K562 (cell line): ENCODE measurements around the gene SRRM4. TPM values are rescaled to one million over a fixed set of nuclear protein-coding genes. Genes with fewer than 3 reads are reported as not detected.

ENCODE experiments used
- ATAC-seq: fragments of 200-7000 bp; cut with Tn5 transposase; 3 replicates; pipeline ENCODE4 v1.9.1; 2020; ENCODE audit warnings: moderate library complexity
- BruUV-seq: library from RNA; stranded (reverse); fragments of 400-500 nt; replicated peaks from 2 replicates; lab custom pipeline; 2021; lab: Mats Ljungman, UMichigan
- CTCF ChIA-PET: fragments of 300-600 bp; formaldehyde crosslinking; extraction: SDS; loops from one replicate; lab custom pipeline; 2021; ENCODE audit warnings: low intra/inter-chr PET ratio; lab: Yijun Ruan, JAX
- POLR2A ChIA-PET: fragments of 300-600, 350-650 bp; sonication (Branson Sonifier 250); formaldehyde crosslinking; extraction: SDS; loops from one replicate; lab custom pipeline; 2021; ENCODE audit warnings: antibody characterized with exemption, inconsistent platforms; lab: Yijun Ruan, JAX
- DNase-seq, 4 experiments: peaks; one replicate each; pipeline versions ENCODE4 v3.0.0 to v3.0.0-alpha.2; 2011 to 2018; ENCODE audit warnings: low spot score in 3 of 4, mixed read lengths in 3 of 4; ENCODE audit errors: extremely low read depth in 1 of 4
- FAIRE-seq: peaks from 2 replicates; lab custom pipeline; 2011; peaks lifted over from hg19 to GRCh38; lab: Jason Lieb, UNC
- H2AFZ ChIP-seq: 2 replicates; pipeline ENCODE4 v1.6.0; 2011; ENCODE audit warnings: low read depth, low read length, control low read depth, inconsistent platforms
- H3K27ac ChIP-seq: fragments of 200-600 bp; 3 replicates; pipeline ENCODE4 v1.8.0; 2011; ENCODE audit warnings: low read depth, mild to moderate bottlenecking, control low read depth, inconsistent platforms, low read length, moderate library complexity, mixed read lengths; ENCODE audit errors: extremely low read depth
- H3K27me3 ChIP-seq, 2 experiments: fragments of 300-600 bp in 1 of 2; 2 replicates in 1 of 2; 3 replicates in 1 of 2; pipeline versions ENCODE4 v1.6.0 to v1.8.0; 2011; ENCODE audit warnings: inconsistent platforms in 2 of 2, low read length in 2 of 2, mild to moderate bottlenecking in 1 of 2, mixed read lengths in 1 of 2, moderate library complexity in 1 of 2; ENCODE audit not compliant: control insufficient read depth in 2 of 2, insufficient read depth in 2 of 2
- H3K36me3 ChIP-seq: fragments of 300-600 bp; 3 replicates; pipeline ENCODE4 v1.8.0; 2011; ENCODE audit warnings: mild to moderate bottlenecking, low read length, inconsistent platforms; ENCODE audit not compliant: control insufficient read depth, insufficient read depth
- H3K4me1 ChIP-seq, 2 experiments: fragments of 200-600 bp in 1 of 2; replicated peaks in 1 of 2; 2 replicates in 1 of 2; 3 replicates in 1 of 2; pipeline versions ENCODE4 v1.5.1 to v1.8.0; 2011; ENCODE audit warnings: inconsistent platforms in 2 of 2, low read length in 2 of 2, mild to moderate bottlenecking in 1 of 2, mixed read lengths in 1 of 2, moderate library complexity in 1 of 2; ENCODE audit not compliant: control insufficient read depth in 2 of 2, insufficient read depth in 2 of 2
- H3K4me2 ChIP-seq: 2 replicates; pipeline ENCODE4 v1.6.1; 2011; ENCODE audit warnings: low read length, control low read depth, inconsistent platforms, mixed read lengths; ENCODE audit not compliant: insufficient read depth
- H3K4me3 ChIP-seq: fragments of 200-600 bp; sonication (generic), shearing (Covaris generic); 2 replicates; pipeline ENCODE4 v1.5.1; 2016; ENCODE audit warnings: control low read depth, inconsistent platforms
- H3K79me2 ChIP-seq: fragments of 200-600 bp; 3 replicates; pipeline ENCODE4 v1.8.0; 2011; ENCODE audit warnings: low read length, inconsistent platforms; ENCODE audit not compliant: control insufficient read depth, insufficient read depth
- H3K9ac ChIP-seq, 2 experiments: 2 replicates each; pipeline versions ENCODE4 v1.6.0 to v1.6.1; 2011; ENCODE audit warnings: low read depth in 2 of 2, low read length in 2 of 2, control low read depth in 1 of 2, inconsistent platforms in 1 of 2, mild to moderate bottlenecking in 1 of 2, mixed read lengths in 1 of 2; ENCODE audit not compliant: insufficient read depth in 1 of 2
- H3K9me1 ChIP-seq: one replicate; pipeline ENCODE4 v1.6.0; 2011; ENCODE audit warnings: inconsistent platforms, mild to moderate bottlenecking, low read length, moderate library complexity; ENCODE audit not compliant: control insufficient read depth, insufficient read depth
- H3K9me3 ChIP-seq: replicated peaks from 2 replicates; pipeline ENCODE4 v1.5.1; 2011; ENCODE audit warnings: low read depth, low read length, inconsistent platforms; ENCODE audit not compliant: control insufficient read depth, insufficient read depth
- H4K20me1 ChIP-seq: replicated peaks from 2 replicates; pipeline ENCODE4 v1.6.1; 2011; ENCODE audit warnings: low read length, inconsistent platforms, mixed read lengths; ENCODE audit not compliant: control insufficient read depth, insufficient read depth
- BMI1 ChIP-seq: fragments of 150-350 bp; IDR thresholded peaks from 2 replicates; pipeline ENCODE4 v1.6.1; 2014; ENCODE audit warnings: low read length
- CBX5 ChIP-seq: IDR thresholded peaks from 2 replicates; pipeline ENCODE4 v1.6.1; 2014; ENCODE audit warnings: low read depth, borderline replicate concordance
- CEBPB ChIP-seq: fragments of 450-650 bp; IDR thresholded peaks from 2 replicates; pipeline ENCODE4 v1.6.1; 2016; ENCODE audit warnings: missing genetic modification characterization, missing compliant biosample characterization
- DPF2 ChIP-seq: fragments of 450-650 bp; IDR thresholded peaks from 2 replicates; pipeline ENCODE4 v1.6.1; 2016
- ESRRA ChIP-seq: fragments of 450-650 bp; IDR thresholded peaks from 2 replicates; pipeline ENCODE4 v1.6.1; 2014; ENCODE audit warnings: low read depth, mild to moderate bottlenecking, moderate library complexity, borderline replicate concordance
- FOXA1 ChIP-seq: fragments of 450-650 bp; IDR thresholded peaks from 2 replicates; pipeline ENCODE4 v1.6.1; 2016; ENCODE audit warnings: mild to moderate bottlenecking, borderline replicate concordance
- GABPB1 ChIP-seq: sonication (generic); formaldehyde crosslinking; IDR thresholded peaks from 2 replicates; pipeline ENCODE4 v1.8.0; 2022; ENCODE audit warnings: mild to moderate bottlenecking, missing genetic modification reagents
- HEY1 ChIP-seq: fragments of 250-450 bp; sonication (Bioruptor Pico); IDR thresholded peaks from 2 replicates; pipeline ENCODE4 v1.5.0; 2020; ENCODE audit warnings: mild to moderate bottlenecking, moderate library complexity, borderline replicate concordance
- MCM5 ChIP-seq: fragments of 450-650 bp; IDR thresholded peaks from 2 replicates; pipeline ENCODE4 v1.6.1; 2016; ENCODE audit warnings: low read depth
- NEUROD1 ChIP-seq: fragments of 150-350 bp; IDR thresholded peaks from 2 replicates; pipeline ENCODE4 v1.6.1; 2014; ENCODE audit warnings: borderline replicate concordance, low read length, low read depth; ENCODE audit not compliant: partially characterized antibody
- ZNF24 ChIP-seq: fragments of 450-650 bp; IDR thresholded peaks from 2 replicates; pipeline ENCODE4 v1.6.1; 2016
- ZNF263 ChIP-seq: sonication (generic); formaldehyde crosslinking; IDR thresholded peaks from 2 replicates; pipeline ENCODE4 v1.8.0; 2022; ENCODE audit warnings: mild to moderate bottlenecking, missing genetic modification reagents, borderline replicate concordance
- ZSCAN32 ChIP-seq: fragments of 450-650 bp; formaldehyde crosslinking; IDR thresholded peaks from 2 replicates; pipeline ENCODE4 v1.4.0; 2020; ENCODE audit warnings: mild to moderate bottlenecking, moderate library complexity
- WGBS: fragments of 100-300 bp; shearing (Covaris generic); methylation state at CpG from one replicate; pipeline ENCODE4 v1.1.6; 2016; ENCODE audit warnings: low coverage, mixed read lengths; ENCODE audit not compliant: insufficient coverage; ENCODE audit errors: missing lambda C conversion rate; 5-methylcytosine and 5-hydroxymethylcytosine counted together
- in situ Hi-C: fragments of 300-500 bp; cut with MboI; formaldehyde crosslinking; loops from 4 replicates; pipeline ENCODE4 v1.15.0; 2018; ENCODE audit warnings: inconsistent platforms, mixed read lengths
- intact Hi-C: fragments of 100-400 bp; cut with micrococcal nuclease; formaldehyde crosslinking; loops from 2 replicates; pipeline ENCODE4 v1.14.2; 2022
- polyA plus RNA-seq, 8 experiments: library from polyadenylated mRNA; depleted of rRNA in 4 of 8; stranded (reverse) in 5 of 8; unstranded in 3 of 8; fragments of >200 nt; fragmentation: Nextera tagmentation in 2 of 8; fragmentation: Illumina TruSeq in 1 of 8; extraction: Ambion mirVana in 2 of 8; extraction: Trizol in 1 of 8; gene quantifications; 2 replicates each; pipeline versions ENCODE4 v1.2.1 to v1.2.3, GENCODE V29; 2011 to 2014; ENCODE audit warnings: inconsistent platforms in 1 of 8, missing spikeins in 1 of 8
- total RNA-seq, 7 experiments: library from RNA; depleted of rRNA in 6 of 7; stranded (reverse); fragments of >200 nt in 6 of 7; fragmentation: Illumina TruSeq in 2 of 7; extraction: Trizol in 2 of 7; gene quantifications; 2 replicates each; pipeline versions ENCODE4 v1.2.1 to v1.2.3, GENCODE V29; 2011 to 2021; ENCODE audit warnings: low replicate concordance in 1 of 7
- TF ChIP-seq, protein P1 (sequence below): sonication (generic); formaldehyde crosslinking; IDR thresholded peaks from 2 replicates; pipeline ENCODE4 v1.8.0; 2022; ENCODE audit warnings: missing genetic modification reagents, mild to moderate bottlenecking, borderline replicate concordance
- TF ChIP-seq, protein P2 (sequence below): fragments of 450-650 bp; formaldehyde crosslinking; IDR thresholded peaks from 2 replicates; pipeline ENCODE4 v1.4.0; 2022; ENCODE audit warnings: mild to moderate bottlenecking, moderate library complexity
- TF ChIP-seq, protein P3 (sequence below): sonication (generic); formaldehyde crosslinking; IDR thresholded peaks from 2 replicates; pipeline ENCODE4 v1.8.0; 2022; ENCODE audit warnings: mild to moderate bottlenecking, missing genetic modification reagents, borderline replicate concordance
- TF ChIP-seq, protein P4 (sequence below): fragments of 450-650 bp; IDR thresholded peaks from 2 replicates; pipeline ENCODE4 v1.6.1; 2017; ENCODE audit warnings: antibody characterized with exemption

Gene SRRM4
- total and polyA plus RNA-seq, 9 of the 15 experiments (the other 6 are each of a cell fraction or from before 2014, with no cell fraction given): not detected

DNA sequence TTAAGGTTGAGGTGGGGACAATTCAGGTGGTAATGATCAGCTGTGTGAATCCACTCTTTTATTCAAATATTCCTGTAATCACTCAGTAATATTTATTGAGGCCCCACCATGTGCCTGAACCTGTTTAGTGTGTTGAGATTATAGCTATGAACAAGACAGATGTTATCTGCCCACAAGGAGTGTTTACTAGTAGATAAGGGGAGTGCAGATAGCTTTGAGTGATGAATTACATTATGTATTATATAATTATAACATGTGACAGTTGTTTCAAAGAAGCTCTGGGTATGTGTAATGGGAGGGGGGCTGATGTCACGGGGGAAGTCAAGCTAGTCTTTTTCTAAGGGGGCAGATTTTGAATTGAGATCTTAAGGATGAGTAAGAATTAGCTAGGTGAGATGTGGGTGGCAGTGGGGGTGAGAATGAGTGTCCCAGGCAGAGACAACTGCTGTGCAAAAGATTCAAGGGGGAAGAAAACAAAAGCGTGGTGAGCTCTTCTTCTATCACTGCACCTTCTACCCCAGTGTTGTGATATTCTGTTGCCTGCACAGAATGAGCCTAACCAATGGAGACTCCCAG lies 21.3 kb upstream of the SRRM4 start:
- POLR2A ChIA-PET: interaction anchor here (0.6 to 0.8 kb wide), 2 partner anchors 24 to 37 kb away, joined by 3 read pairs; no protein-coding TSS in a partner anchor
- TF ChIP-seq ESRRA (no peak), BMI1 (no peak), CBX5 (no peak), MCM5 (no peak), ZNF263 (CRISPR knock-in tag) (no peak), FOXA1 (no peak), ZSCAN32 (CRISPR knock-in tag) (no peak), ZNF24 (no peak), GABPB1 (CRISPR knock-in tag) (no peak), DPF2 (no peak), HEY1 (CRISPR knock-in tag) (no peak), CEBPB (no peak), NEUROD1 (no peak)
- TF ChIP-seq, protein P1, sequence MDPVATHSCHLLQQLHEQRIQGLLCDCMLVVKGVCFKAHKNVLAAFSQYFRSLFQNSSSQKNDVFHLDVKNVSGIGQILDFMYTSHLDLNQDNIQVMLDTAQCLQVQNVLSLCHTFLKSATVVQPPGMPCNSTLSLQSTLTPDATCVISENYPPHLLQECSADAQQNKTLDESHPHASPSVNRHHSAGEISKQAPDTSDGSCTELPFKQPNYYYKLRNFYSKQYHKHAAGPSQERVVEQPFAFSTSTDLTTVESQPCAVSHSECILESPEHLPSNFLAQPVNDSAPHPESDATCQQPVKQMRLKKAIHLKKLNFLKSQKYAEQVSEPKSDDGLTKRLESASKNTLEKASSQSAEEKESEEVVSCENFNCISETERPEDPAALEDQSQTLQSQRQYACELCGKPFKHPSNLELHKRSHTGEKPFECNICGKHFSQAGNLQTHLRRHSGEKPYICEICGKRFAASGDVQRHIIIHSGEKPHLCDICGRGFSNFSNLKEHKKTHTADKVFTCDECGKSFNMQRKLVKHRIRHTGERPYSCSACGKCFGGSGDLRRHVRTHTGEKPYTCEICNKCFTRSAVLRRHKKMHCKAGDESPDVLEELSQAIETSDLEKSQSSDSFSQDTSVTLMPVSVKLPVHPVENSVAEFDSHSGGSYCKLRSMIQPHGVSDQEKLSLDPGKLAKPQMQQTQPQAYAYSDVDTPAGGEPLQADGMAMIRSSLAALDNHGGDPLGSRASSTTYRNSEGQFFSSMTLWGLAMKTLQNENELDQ (CRISPR knock-in tag): no peak
- TF ChIP-seq, protein P2, sequence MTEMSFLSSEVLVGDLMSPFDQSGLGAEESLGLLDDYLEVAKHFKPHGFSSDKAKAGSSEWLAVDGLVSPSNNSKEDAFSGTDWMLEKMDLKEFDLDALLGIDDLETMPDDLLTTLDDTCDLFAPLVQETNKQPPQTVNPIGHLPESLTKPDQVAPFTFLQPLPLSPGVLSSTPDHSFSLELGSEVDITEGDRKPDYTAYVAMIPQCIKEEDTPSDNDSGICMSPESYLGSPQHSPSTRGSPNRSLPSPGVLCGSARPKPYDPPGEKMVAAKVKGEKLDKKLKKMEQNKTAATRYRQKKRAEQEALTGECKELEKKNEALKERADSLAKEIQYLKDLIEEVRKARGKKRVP (CRISPR knock-in tag): no peak
- TF ChIP-seq, protein P3, sequence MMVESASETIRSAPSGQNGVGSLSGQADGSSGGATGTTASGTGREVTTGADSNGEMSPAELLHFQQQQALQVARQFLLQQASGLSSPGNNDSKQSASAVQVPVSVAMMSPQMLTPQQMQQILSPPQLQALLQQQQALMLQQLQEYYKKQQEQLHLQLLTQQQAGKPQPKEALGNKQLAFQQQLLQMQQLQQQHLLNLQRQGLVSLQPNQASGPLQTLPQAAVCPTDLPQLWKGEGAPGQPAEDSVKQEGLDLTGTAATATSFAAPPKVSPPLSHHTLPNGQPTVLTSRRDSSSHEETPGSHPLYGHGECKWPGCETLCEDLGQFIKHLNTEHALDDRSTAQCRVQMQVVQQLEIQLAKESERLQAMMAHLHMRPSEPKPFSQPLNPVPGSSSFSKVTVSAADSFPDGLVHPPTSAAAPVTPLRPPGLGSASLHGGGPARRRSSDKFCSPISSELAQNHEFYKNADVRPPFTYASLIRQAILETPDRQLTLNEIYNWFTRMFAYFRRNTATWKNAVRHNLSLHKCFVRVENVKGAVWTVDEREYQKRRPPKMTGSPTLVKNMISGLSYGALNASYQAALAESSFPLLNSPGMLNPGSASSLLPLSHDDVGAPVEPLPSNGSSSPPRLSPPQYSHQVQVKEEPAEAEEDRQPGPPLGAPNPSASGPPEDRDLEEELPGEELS (CRISPR knock-in tag): no peak
- TF ChIP-seq, protein P4, sequence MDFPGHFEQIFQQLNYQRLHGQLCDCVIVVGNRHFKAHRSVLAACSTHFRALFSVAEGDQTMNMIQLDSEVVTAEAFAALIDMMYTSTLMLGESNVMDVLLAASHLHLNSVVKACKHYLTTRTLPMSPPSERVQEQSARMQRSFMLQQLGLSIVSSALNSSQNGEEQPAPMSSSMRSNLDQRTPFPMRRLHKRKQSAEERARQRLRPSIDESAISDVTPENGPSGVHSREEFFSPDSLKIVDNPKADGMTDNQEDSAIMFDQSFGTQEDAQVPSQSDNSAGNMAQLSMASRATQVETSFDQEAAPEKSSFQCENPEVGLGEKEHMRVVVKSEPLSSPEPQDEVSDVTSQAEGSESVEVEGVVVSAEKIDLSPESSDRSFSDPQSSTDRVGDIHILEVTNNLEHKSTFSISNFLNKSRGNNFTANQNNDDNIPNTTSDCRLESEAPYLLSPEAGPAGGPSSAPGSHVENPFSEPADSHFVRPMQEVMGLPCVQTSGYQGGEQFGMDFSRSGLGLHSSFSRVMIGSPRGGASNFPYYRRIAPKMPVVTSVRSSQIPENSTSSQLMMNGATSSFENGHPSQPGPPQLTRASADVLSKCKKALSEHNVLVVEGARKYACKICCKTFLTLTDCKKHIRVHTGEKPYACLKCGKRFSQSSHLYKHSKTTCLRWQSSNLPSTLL: no peak

More for the DNA sequence above, 21.3 kb upstream of the SRRM4 start:
- no TSS peak for BruUV-seq
- WGBS: 4% methylated on average over 2 of the region's 2 CpGs
- no peak for FAIRE-seq
- Histone ChIP-seq H4K20me1 (no peaks in the 10 kb centered on the region), H3K9me3 (no peaks in the 10 kb centered on the region), H2AFZ (no peak overlapping the region), H3K4me3 (no peak overlapping the region), H3K36me3 (no peaks in the 10 kb centered on the region), H3K9ac (no peak overlapping the region), H3K27me3 (no peaks in the 10 kb centered on the region), H3K27ac (no peak overlapping the region), H3K4me2 (no peak overlapping the region), H3K79me2 (no peaks in the 10 kb centered on the region), H3K4me1 (no peaks in the 10 kb centered on the region), H3K9me1 (no peaks in the 10 kb centered on the region)
- DNase-seq: no peak
- no peak for ATAC-seq
- in situ Hi-C loops (no loop called here), intact Hi-C loops (no loop called here)
- CTCF ChIA-PET: no interaction called here
